Hepatocyte (in vitro differentiated cells): ENCODE data around the gene EIF1B. TPM values are rescaled to one million over a fixed set of nuclear protein-coding genes. Genes with fewer than 3 reads are reported as not detected.

Source experiments
- DNase-seq: peaks from one replicate; pipeline ENCODE4 v3.0.0-alpha.2; 2016; ENCODE audit warnings: low spot score
- H2AFZ ChIP-seq: fragments of 200-600 bp; sonication (generic); 2 replicates; pipeline ENCODE4 v1.6.0; 2016; ENCODE audit warnings: antibody characterized with exemption, mild to moderate bottlenecking
- H3K27ac ChIP-seq: fragments of 200-600 bp; sonication (generic); 2 replicates; pipeline ENCODE4 v1.5.1; 2016; ENCODE audit warnings: mild to moderate bottlenecking
- H3K27me3 ChIP-seq: fragments of 200-600 bp; sonication (generic); 2 replicates; pipeline ENCODE4 v1.6.1; 2016
- H3K36me3 ChIP-seq: fragments of 200-600 bp; sonication (generic); replicated peaks from 2 replicates; pipeline ENCODE4 v1.5.1; 2016; ENCODE audit warnings: low read depth; ENCODE audit not compliant: insufficient read depth
- H3K4me1 ChIP-seq: fragments of 200-600 bp; sonication (generic); 2 replicates; pipeline ENCODE4 v1.5.1; 2016; ENCODE audit warnings: mild to moderate bottlenecking, moderate library complexity; ENCODE audit not compliant: insufficient read depth
- H3K4me2 ChIP-seq: fragments of 200-600 bp; sonication (generic); 2 replicates; pipeline ENCODE4 v1.6.0; 2016
- H3K4me3 ChIP-seq: fragments of 200-600 bp; sonication (generic); 2 replicates; pipeline ENCODE4 v1.5.1; 2016; ENCODE audit warnings: mild to moderate bottlenecking
- H3K79me2 ChIP-seq: fragments of 200-600 bp; sonication (generic); 2 replicates; pipeline ENCODE4 v1.6.0; 2017; ENCODE audit warnings: mild to moderate bottlenecking
- H3K9me2 ChIP-seq: fragments of 200-600 bp; sonication (generic); replicated peaks from 2 replicates; pipeline ENCODE4 v1.6.0; 2017; ENCODE audit warnings: mild to moderate bottlenecking; ENCODE audit not compliant: insufficient read depth
- H3K9me3 ChIP-seq: fragments of 200-600 bp; sonication (generic); 2 replicates; pipeline ENCODE4 v1.5.1; 2016; ENCODE audit warnings: low read depth, mild to moderate bottlenecking
- H4K20me1 ChIP-seq: fragments of 200-600 bp; sonication (generic); 2 replicates; pipeline ENCODE4 v1.6.0; 2016; ENCODE audit warnings: mild to moderate bottlenecking; ENCODE audit not compliant: insufficient read depth, poor library complexity, severe bottlenecking
- CTCF ChIP-seq: fragments of 200-600 bp; sonication (generic); IDR thresholded peaks from 2 replicates; pipeline ENCODE4 v1.5.1; 2016; ENCODE audit warnings: antibody characterized with exemption, mild to moderate bottlenecking; ENCODE audit not compliant: poor library complexity
- EZH2 ChIP-seq: fragments of 200-600 bp; sonication (generic); IDR thresholded peaks from 2 replicates; pipeline ENCODE4 v1.6.1; 2016; ENCODE audit warnings: antibody characterized with exemption, mild to moderate bottlenecking, borderline replicate concordance
- EZH2phosphoT487 ChIP-seq: fragments of 200-600 bp; sonication (generic); IDR thresholded peaks from one replicate; pipeline ENCODE4 v1.6.1; 2018; ENCODE audit warnings: antibody characterized with exemption, mild to moderate bottlenecking, low read depth, moderate library complexity; ENCODE audit not compliant: unreplicated experiment, severe bottlenecking
- WGBS: methylation state at CpG from one replicate; pipeline ENCODE4 v1.1.6; 2016; ENCODE audit warnings: low lambda C conversion rate; ENCODE audit errors: missing lambda C conversion rate; 5-methylcytosine and 5-hydroxymethylcytosine counted together
- polyA plus RNA-seq: library from polyadenylated mRNA; unstranded; fragments of >200 nt; fragmentation: Nextera tagmentation; extraction: Ambion mirVana; gene quantifications from 2 replicates; pipeline ENCODE4 v1.2.1, GENCODE V29; 2016
- total RNA-seq: library from RNA; depleted of rRNA; stranded (reverse); fragments of >200 nt; gene quantifications from 2 replicates; pipeline ENCODE4 v1.2.3, GENCODE V29; 2014

The EIF1B gene
- total and polyA plus RNA-seq, 2 experiments from 2014 or later = 42.2 to 153 TPM

- Histone ChIP-seq H3K4me3 (no peak overlapping the region), H3K27me3 (no peaks in the 10 kb centered on the region), H4K20me1 (no peaks in the 10 kb centered on the region), H3K4me2 (no peak overlapping the region), H3K27ac (no peak overlapping the region), H3K79me2 (no peaks in the 10 kb centered on the region), H2AFZ (no peak overlapping the region), H3K36me3 (no peaks in the 10 kb centered on the region), H3K4me1 (no peaks in the 10 kb centered on the region), H3K9me3 (no peaks in the 10 kb centered on the region), H3K9me2 (no peaks in the 10 kb centered on the region)
- no peak for DNase-seq
- TF ChIP-seq EZH2phosphoT487 (no peak), CTCF (no peak), EZH2 (no peak)
- WGBS = 46% methylated on average over 4 of the region's 4 CpGs
Observed at GRCh38 chr3:40291471-40291870, 18.0 kb upstream of the EIF1B start.

- no peak for DNase-seq
- no peaks in the 10 kb centered on the region for H3K36me3 ChIP-seq
- 56% methylated on average over 4 of the region's 4 CpGs for WGBS
- H3K27me3 ChIP-seq = no peaks in the 10 kb centered on the region
- no peaks in the 10 kb centered on the region for H3K79me2 ChIP-seq
- H4K20me1 ChIP-seq = no peaks in the 10 kb centered on the region
- TF ChIP-seq CTCF (no peak), EZH2 (no peak), EZH2phosphoT487 (no peak)
- no peak overlapping the region for H3K4me3 ChIP-seq
- no peak overlapping the region for H3K27ac ChIP-seq
- no peaks in the 10 kb centered on the region for H3K9me3 ChIP-seq
- H3K4me2 ChIP-seq = no peak overlapping the region
- H3K9me2 ChIP-seq = no peaks in the 10 kb centered on the region
- H3K4me1 ChIP-seq = no peaks in the 10 kb centered on the region
- no peak overlapping the region for H2AFZ ChIP-seq
Observed at GRCh38 chr3:40292637-40293349, 16.7 kb upstream of the EIF1B start.

- Histone ChIP-seq H3K9me2 (no peaks in the 10 kb centered on the region), H4K20me1 (no peaks in the 10 kb centered on the region), H3K4me2 (no peak overlapping the region), H3K9me3 (no peaks in the 10 kb centered on the region), H3K4me1 (peaks cover under 1% of the 10 kb centered on the region), H3K27ac (no peak overlapping the region), H3K79me2 (no peaks in the 10 kb centered on the region), H3K4me3 (no peak overlapping the region), H2AFZ (no peak overlapping the region), H3K36me3 (no peaks in the 10 kb centered on the region), H3K27me3 (no peaks in the 10 kb centered on the region)
- WGBS = 87% methylated on average over 1 of the region's 1 CpG
- TF ChIP-seq CTCF (no peak), EZH2 (no peak), EZH2phosphoT487 (no peak)
- DNase-seq = no peak
Observed at GRCh38 chr3:40294434-40294833, 15.1 kb upstream of the EIF1B start.
